EL (cell line): Measurements from ENCODE around the gene ACTR5.
A peak's percentile ranks its signal among the peaks of the same experiment; 100 is the strongest.
"Not testable (repeated sequence)": the region's sequence is repeated elsewhere in the genome, so short reads cannot be mapped to it uniquely, and the experiment has no call there.

Source experiments
- DNase-seq: peaks from one replicate; pipeline ENCODE4 v3.0.0-alpha.2; 2016

The ACTR5 gene

DNA sequence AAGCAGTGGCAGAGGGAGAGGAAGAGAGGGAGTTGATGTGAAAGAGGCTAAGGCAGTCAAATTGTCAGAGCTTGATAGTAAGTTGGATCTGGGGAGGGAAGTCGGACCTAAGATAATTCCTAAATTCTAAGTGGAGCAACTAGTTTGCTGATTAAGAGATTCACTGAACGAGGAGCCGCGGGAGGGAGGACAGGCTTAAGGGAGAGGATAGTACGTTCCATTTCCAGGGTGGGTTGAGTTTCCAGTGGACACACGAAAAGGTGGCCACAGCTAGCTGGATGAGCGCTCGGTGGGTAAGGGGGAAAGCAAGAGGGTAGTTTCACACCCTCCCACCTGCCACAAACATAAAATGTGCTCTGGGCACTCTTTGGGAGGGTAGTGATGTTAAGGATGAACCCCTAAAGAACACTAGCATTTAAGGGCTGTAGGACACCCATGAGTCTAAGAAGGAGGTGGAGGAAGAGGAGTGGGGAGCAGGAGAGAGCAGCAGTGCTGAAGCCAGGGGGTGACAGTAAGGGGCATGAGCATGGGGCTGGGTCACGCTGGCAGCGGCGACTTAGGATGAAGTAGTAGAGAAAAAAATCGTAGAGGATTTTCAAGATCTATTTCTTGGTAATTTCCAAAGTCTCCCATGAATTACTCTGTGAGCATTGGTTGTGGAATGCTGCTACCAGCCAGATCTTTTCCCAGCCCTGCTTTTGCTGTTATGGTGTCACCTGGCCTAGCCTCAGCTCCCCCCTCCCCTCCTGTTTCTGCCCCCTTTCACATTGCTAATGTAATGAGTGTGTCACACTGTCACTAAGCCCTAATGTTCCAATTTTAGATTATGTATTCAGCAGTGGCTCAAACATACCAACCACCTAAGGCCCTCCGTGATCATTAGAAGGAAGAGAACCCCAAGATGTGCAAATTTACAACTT lies 21.4 kb downstream of the ACTR5 start:
- DNase-seq, result no peak

DNA sequence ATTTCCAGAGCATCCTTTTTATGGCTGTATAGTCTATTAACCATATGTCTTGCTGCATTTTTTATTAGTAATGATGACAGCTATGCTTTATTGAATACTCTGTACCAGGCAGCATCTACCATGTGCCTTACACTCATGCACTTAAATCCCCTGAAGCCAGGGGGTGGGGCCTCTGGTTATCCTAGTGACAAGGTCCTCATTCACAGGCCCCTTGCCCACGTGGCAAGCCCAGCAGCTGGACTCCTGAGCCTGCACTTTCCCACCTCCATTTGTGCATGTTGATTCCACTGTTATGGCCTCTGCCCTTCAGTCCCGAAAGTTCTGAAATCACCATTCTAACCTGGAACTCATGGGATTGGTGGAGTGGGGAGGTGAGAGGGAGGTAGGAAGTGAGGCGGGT lies 22.3 kb downstream of the ACTR5 start:
- DNase-seq, result no peak

DNA sequence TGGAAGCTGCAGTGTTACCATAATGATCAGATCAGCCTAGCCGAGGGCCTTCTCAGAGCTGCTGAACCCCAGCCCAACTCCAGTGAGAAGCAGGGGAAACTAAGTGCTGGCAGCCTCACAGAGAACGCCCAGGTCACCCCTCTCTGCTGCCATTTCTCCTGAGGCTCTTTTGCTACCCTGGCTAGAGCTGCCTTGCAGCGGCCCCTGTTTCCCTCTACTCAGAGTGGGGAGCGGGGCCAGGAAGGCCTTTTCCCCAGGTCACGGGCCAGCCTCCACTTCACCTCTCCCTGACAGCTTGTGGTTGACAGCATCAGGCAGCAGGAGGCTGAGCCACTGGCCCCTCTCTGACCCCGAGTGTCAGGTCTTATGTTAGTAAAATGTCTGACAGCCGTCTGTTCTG lies 22.7 kb downstream of the ACTR5 start:
- no peak for DNase-seq

DNA sequence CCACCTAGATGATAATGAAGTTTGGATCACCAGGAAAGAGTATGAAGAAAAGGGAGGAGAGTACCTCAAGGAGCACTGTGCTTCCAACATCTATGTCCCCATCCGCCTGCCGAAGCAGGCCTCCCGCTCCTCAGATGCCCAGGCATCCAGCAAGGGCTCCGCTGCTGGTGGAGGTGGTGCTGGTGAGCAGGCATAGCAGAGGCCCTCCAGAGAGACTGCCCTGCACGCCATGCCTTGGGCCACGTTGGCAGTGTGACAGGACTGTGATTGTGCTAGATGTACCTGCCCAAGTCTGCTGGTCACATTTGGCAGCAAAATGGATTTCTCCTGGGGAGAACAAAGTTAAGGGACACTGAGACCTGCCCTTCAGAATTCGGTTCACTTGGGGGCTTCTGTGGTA lies 23.4 kb downstream of the ACTR5 start:
- DNase-seq, result no peak

DNA sequence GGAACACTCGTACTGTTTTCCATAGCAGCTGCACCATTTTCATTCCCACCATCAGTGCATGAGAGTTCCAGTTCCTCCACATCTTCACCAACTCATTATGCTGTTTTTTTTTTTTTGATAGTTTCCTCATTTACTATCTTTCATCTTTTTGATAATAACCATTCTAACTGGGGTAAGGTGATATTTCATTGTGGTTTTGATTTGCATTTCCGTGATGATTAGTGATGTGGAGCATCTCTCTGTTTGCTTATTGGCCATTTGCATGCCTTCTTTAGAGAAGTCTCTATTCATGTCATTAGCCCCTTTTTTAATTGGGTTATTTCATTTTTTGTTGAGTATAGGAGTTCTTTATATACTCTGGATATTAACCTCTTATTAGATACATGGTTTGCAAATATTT lies 25.9 kb downstream of the ACTR5 start:
- no peak for DNase-seq

DNA sequence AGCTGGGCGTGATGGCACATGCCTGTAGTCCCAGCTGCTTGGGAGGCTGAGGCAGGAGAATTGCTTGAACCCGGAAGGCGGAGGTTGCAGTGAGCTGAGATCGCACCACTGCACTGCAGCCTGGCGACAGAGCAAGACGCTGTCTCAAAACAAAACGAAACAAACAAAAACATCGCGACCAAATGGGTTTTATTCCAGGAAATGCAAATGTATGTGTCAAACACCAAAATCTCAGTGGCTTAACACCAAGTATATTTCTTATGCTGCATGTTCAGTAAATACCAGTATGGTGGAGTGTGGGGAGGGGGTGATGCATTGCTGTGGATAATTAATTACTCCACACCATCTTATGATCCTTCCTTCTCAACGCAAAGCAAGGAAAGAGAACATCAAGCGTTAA lies 28.1 kb downstream of the ACTR5 start:
- no peak for DNase-seq

DNA sequence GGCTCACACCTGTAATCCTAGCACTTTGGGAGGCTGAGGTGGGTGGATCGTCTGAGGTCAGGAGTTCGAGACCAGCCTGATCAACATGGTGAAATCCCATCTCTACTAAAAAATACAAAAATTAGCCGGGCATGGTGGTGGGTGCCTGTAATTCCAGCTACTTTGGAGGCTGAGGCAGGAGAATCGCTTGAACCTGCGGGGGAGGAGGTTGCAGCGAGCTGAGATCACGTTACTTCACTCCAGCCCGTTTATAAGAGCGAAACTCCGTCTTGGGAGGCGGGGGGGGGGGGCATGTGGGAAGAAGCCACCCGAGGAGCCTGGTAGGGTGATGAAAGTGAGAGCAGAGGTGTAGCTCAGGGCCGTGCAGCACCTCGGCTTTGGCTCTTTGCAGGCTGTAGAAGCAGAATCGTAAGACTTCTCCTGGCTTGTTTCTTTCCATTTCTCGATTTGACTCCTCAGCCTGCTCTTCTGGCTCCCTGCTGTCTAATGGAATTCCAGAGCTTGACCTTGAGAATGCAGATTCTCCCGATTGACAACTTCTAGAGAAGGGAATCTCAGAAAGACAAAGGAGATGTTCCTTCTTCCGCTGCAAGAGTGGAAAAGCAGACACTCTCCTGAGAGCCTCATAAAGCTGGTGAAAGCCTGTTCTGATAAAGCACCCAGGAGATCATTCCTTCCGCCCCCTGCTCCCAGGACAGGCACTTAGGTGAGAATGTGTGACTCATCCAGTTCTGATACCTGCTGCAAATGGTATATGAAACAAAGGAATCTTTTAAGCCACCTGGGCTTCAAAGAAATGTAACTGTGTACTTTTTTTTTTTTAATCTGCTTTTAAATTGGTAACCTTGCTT lies 31.2 kb downstream of the ACTR5 start:
- DNase-seq, result no peak

DNA sequence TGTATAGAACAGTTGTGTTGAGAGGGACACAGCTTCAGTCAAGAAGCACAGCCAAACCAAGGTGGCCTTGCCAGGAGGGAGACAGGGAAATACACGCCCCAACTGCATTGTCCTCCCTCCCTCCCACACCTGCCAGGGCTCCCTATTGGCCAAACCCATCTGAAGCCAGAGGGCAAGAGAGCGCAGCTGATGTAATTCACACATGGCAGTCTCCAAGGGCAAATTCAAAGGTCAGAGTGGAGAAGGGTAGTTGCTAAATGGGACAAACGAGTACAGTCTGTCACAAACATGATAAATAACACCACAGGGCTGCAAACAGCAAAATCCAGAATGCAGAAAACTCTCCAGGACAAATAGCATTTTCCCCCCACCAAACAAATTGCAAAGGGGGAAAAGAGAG lies 34.0 kb downstream of the ACTR5 start:
- no peak for DNase-seq

DNA sequence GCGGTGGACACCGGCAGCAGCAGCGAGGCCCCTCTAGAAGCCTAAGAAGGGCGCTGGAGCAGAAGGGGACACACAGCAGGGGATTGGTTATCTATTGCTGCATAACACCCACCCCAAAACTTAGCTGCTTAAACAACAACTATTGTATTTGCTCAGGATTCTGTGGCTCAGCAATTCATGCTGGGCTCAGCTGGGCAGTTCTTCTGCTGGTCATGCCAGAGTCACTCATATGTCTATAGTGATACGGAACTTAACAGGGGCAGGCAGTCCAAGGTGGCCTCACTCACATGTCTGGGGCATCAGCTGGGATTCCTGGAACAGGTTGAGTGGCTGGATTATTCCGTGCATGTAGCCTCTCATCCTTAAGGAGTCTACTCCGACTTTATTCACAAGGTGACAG lies 39.6 kb downstream of the ACTR5 start:
- no peak for DNase-seq

DNA sequence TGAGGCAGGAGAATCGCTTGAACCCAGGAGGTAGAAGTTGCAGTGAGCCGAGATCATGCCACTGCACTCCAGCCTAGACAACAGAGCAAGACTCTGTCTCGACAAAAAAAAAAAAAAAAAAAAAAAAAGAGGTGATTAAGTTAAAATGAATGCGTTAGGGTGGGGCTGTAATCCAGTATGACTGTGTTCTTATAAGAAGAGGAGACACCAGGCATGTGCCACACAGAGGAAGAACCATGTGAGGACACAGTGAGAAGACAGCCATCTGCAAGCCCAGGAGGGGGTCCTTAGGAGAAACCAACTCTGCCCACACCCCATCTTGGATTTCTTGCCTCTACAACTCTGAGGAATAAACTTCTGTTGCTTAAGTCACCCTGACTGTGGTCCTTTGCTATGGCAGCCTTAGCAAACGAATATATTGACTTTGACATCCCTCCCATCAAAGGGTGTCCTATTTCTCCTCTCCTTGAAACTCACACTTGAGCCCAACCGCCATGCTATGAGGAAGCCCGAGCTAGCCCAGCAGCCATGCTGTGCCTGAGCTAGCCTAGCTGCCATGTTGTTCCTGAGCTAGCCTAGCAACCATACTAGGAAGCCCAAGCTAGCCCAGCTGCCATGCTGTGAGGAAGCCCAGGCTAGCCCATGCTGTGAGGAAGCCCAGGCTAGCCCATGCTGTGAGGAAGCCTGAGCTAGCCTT lies 41.4 kb downstream of the ACTR5 start:
- DNase-seq, result peak; percentile 57

DNA sequence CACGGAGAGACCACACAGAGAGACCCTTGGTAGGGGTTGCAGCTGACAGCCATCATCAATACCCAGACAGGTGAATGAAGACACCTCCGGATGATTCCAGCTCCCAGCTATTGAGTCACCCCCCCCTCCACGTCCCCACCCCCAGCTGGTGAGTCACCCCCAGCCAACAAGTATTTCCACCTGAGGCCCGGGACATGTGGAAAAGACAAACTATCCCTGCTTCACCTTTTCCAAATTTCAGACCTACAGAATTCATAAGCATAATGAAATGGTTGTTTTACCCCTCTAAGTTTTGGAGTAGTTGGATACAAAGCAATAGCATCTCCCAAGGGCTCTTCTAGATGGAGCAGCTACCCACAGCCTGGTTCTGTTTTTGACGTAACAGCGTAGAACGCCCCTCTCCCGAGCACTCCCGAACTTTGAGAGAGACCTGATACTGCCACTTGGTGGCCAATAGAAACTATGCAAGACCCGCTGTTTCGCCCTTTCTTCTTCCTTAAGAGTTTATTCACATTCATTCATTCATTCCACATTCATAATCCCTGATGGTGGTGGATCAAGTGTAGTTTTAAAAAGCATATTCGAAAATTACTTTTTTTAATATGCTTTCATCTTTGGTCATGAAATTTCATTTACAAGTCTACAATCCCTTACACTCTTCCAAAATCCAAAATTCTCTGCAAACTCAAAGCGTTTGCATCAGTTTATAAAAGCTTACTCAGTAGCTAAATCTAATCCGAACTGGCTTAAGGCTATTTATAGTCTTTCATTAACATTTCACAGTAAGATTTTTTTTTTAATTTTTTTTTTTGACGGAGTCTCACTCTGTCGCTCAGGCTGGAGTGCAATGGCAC lies 42.2 kb downstream of the ACTR5 start:
- DNase-seq, result peak; percentile 52

DNA sequence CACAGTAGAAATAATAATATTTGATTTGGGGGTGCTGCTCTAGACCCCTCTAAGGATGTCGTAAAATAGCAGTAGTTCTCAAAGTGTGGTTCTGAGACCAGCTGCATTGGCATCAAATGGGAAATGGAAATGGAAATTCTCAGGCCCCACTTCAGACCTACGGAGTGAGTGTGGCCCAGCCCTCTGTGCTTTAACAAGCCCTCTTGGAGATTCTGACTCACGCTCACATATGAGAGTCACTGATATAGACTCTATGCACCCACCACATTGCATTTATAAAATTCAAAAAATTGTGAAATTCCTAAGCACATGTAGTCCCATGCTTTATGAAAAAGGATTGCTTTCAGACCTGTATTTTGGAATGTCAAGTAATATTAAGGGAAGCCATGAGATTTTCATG lies 43.0 kb downstream of the ACTR5 start:
- DNase-seq, result no peak

DNA sequence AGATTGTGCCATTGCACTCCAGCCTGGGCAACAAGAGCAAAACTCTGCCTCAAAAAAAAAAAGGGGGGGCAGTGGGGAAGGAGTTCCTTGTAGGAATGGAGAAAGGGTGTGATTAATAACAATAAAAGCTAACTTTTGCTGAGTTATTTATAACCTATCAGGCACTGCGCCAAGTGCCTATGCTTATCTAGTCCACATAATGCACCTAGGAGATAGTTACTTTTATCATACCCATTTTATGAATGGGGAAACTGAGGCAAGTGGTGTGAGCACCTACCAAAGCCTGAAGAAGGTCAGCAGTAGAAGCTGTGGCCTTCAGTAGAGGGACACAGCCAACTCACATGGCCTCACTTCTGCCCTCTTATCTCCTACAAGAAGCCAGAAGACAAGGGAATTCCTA lies 43.7 kb downstream of the ACTR5 start:
- no peak for DNase-seq

DNA sequence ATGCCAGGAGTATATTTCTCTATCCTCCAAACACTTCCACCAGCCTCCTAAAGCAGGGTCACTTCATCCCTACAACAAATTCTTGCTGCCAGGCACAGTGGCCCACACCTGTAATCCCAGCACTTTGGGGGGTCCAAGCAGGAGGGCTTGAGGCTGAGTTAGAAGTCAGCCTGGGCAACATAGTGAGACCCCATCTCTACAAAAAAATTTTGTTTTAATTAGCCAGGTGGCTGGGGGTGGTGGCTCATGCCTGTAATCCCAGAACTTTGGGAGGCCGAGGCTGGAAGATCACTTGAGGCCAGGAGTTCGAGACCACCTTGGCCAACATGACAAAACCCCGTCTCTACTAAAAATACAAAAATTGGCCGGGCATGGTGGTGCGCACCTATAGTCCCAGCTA lies 45.8 kb downstream of the ACTR5 start:
- DNase-seq, result not testable (repeated sequence)

DNA sequence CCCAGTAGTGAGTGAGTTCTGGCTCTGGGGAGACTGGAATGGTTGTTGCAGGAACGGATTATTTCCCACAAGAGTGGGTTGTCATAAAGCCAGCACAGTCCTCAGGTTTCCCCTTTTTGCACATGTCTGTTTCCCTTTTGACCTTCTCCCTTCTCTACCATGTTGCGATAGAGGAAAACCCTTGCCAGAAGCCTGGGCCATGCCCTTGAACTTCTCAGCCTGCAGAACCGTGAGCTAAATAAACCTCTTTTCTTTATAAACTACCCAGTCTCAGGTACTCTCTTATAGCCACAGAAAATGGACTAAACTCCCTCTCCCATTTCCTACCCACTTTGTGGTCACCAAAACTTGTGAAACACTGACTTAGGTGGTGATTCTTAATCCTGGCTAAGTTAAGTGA lies 50.0 kb downstream of the ACTR5 start:
- no peak for DNase-seq

DNA sequence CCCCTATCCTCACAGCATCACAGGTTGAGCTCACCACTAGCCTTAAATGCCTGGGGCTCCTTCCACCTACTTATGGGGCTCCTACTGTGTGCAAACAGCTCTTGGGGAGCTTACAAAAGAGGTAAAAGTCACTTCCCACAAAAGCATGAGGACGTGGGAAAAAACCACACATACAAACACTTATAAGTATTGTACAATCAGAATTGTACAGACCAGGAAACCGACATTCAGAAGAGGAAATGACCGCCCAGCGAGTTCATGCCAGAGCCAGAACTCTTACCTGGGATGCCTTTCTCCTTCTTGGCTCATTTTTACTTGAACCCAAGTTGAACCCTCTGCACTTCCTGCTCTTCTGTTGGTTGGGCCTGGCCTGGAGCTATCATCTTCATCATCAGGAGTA lies 50.9 kb downstream of the ACTR5 start:
- no peak for DNase-seq

DNA sequence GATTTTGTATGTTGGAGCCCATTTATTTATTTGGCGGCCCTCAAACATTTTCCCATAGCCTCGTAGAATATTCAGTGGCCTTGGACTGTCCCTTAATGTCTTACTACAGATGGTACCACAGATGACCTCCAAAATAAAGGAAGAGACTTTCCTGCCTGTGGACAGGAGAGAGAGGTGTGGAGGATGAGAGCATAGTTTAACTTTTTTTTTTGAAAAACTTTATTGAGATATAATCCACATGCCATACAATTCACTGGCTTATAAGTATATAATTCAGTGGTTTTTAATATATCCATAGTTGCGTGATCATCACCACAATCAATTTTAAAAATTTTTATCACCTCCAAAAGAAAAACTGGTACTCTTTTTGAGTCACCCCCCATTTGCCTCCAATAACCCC lies 52.6 kb downstream of the ACTR5 start:
- no peak for DNase-seq

DNA sequence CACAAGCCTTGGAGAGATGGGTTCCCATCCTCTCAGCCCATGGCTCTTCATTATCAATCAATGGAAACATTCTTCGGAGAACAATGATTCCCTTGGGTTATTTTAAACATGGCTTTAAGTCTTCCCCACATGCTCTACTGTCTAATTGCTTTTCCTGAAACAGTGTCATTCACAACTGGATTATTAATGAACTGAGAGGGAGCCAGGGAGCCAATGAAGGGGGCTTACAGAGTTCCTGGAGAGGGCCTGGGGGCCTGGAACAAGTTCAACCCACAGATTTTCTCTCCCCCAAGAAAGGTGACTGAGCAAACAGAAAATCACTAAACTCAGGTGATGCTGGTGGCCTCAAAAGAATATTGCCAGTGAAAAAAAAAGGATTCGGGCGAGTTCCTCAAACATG lies 56.0 kb downstream of the ACTR5 start:
- no peak for DNase-seq

DNA sequence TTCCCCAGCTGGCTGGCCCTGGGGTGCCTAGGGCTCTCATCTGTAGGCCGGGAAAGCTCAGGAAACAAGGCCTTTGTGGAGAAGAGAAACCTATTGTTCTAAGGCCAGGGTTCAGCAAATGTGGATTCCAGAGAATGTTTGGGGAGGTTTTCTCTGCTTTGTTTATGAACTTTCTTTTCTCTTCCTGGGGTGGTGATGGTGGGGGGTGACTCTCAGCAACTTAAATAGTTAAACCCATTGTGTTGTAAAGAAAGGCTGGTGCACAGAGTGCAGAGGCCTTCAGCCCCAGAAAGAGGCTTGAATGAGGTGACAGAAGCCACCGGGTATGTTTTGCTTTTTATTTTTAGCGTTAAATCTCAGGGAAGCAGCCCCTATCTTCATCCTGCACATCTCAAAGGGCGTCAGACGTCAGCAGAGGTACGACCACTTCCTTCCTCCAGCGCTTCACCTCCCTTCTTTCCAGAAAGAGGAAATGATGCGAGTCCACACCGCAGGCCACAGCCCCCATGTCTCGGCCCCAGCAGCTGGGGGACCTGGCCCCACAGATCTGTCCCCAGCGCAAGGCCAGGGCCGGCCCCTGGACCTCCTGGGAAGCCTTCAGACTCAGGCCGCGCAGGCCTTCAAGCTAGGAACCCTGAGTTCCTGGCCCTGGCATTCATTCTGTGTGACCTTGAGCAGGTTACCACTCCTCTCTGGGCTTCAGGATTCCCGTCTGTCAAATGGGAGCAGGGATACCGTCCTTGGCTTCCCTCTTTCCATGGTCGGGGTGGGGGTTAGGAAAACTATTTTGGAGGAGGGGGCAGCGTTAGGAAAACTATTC lies 56.6 kb downstream of the ACTR5 start:
- DNase-seq, result no peak

DNA sequence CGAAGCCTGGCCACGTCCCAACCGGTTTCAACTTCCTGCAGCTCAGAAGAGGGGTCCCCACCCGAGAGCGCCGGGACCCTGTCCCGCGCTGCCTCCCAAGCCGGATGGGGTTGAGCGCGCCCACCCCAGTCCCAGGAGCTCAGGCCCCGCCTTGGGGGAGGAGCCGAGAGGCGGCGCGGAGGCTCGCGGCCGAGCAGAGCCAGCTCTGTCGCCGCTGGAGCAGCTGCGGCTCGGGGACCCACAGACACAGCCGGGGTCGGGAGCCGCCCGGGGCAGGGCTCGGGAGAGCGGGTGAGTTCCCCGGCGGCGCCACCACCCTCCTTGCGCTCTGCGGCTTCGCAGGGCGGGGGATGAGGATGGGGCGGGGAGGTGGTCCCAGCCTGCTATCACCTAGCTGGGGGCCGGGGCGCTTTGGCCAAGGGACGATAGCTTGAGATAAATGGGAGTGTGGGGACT lies 57.3 kb downstream of the ACTR5 start, which contains the start of gene PPP1R16B:
PPP1R16B (plus strand) TSS at position 196 of the 456 bp plus-strand sequence. CDS start 30,229 bp downstream, outside the sequence.
- peak; percentile 16 for DNase-seq
